Measurements from ENCODE around the gene AOPEP.
"Not testable (repeated sequence)": the region's sequence is repeated elsewhere in the genome, so short reads cannot be mapped to it uniquely, and the experiment has no call there.

The AOPEP gene

GRCh38 chr9:94818178-94818541 is 91.7 kb downstream of the AOPEP start:
- DNase-seq (ENCODE audit: low read depth), result no peak

- no peak for DNase-seq (ENCODE audit: low read depth)
Measured at GRCh38 chr9:94819161-94819687, 92.7 kb downstream of the AOPEP start.

- no peak for DNase-seq (ENCODE audit: low read depth)
Measured at GRCh38 chr9:94821098-94821887, 94.8 kb downstream of the AOPEP start.

GRCh38 chr9:94822273-94822672 is 95.8 kb downstream of the AOPEP start:
- no peak for DNase-seq (ENCODE audit: low read depth)

- no peak for DNase-seq (ENCODE audit: low read depth)
Measured at GRCh38 chr9:94823710-94824109, 97.2 kb downstream of the AOPEP start.

DNA sequence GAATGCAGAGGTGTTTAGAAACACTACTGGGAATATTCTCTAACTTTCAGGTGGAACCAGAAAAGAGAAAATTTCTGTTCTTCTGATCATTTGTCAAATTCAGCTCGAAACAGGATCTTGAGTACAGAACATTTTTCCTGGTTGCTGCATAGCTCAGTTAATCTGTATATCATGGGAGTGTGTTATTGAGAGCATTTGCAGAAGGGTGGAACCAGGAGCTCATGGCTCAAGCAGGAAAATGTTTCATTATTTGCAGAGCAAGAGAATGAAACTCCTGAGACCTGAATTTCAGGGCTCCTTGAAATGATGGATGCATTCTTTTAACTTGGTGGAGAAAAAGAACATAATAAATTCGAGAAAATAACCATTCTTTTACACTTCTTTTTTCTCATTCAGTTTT is 97.9 kb downstream of the AOPEP start:
- no peak for DNase-seq (ENCODE audit: low read depth)

DNA sequence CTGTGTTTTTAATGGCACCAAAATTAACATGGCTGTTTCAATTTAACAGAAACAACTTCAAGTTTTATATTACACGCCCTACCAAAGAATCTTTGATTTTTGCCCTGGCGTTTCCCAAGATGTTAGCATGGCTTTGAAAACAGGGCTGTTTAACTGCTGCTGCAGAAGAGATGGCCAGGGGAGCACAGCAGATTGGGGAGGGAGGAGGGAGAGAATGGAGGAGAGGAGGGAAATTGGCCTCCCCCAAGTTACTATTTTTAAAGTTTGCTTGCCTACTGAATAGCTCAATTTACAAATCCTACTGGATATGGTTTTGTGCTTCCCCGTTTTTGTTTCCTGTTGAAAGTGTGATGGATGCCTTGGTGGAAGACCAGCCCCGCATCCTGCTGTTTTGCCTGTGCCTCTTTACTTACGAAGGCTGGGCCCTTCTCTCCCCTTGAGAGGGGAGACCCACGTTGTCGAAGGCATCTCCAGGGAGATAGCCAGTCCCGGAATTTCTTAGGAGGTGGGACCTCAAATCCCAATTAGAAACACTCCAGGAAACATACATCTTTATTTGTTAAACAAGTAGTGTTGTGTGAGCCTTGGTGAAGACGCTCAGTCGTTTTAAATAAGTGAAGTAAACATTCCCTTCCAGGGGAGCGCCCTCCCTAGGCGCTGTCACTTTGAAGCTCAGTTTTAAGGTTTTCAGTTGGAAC is 98.6 kb downstream of the AOPEP start:
- no peak for DNase-seq (ENCODE audit: low read depth)

- no peak for DNase-seq (ENCODE audit: low read depth)
Measured at GRCh38 chr9:94825611-94825958, 99.1 kb downstream of the AOPEP start.

GRCh38 chr9:94826044-94826443 is 99.5 kb downstream of the AOPEP start:
- DNase-seq (ENCODE audit: low read depth), result no peak

DNA sequence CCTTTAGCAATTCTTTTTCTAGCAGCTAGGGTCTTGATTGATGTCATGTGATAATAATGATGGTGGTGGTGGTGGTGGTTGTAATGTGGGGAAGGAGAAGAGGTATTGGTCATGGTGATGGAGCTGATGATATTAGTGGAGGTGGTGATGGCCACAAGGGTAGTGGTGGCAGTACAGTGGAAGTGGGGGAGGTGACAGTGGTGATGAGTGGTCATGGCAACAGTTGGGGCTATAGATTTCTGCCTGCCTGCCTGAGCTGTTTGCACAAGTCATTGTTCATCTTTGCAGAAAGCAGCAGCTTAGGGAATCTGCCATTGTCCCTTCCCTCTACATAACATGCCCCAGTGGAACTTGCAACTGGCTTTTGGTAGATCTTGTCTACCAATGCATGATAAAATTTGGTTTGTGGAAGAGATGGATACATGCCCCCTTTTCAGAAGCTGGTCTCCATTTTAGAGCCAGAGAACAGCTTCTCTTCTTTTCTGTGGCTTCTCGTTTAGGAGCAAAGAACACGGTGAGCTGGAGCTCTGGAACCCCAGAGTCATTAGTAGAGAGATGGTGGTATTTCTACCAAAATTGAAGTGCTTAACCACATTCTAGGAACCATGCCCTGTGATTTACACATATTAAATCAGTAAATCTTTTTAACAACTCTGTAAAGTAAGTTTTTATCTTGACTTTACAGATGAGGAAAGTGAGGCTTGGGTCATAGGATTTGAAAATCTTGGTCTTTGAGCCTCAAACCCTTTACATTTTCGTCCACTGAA is 100.3 kb downstream of the AOPEP start:
- DNase-seq (ENCODE audit: low read depth), result no peak

- no peak for DNase-seq (ENCODE audit: low read depth)
Measured at GRCh38 chr9:94827584-94828304, 101.2 kb downstream of the AOPEP start.

DNA sequence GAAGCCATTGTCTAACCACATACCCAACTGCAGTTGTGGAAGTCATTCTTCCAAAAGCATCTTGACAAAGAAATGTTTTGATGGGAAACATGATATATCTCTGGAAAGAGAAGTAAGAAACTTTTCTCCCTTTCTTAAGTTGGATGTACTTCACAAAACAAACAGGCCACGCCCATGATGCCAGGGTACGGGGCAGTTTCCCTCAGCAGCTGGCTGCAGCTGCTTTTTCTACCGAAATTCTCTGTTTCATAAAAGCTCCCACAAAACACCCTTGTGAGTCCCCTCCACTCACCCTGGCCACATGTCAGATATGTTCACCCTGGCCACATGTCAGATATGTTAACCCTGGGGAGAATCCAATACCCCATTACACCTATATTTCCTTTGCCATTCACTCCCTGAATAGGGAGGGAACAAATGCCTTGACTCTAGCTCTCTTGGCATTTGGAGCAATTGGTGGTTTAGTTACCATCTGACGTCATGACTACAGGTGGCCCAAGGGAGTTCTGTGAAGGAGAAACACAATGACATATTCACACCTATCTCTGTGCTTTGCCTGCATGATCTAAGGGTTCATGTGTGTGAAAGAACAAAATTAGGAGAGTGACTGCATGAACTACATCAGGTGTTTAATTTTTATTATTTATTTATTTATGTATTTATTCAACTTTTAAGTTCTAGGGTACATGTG is 103.0 kb downstream of the AOPEP start:
- DNase-seq (ENCODE audit: low read depth), result no peak

DNA sequence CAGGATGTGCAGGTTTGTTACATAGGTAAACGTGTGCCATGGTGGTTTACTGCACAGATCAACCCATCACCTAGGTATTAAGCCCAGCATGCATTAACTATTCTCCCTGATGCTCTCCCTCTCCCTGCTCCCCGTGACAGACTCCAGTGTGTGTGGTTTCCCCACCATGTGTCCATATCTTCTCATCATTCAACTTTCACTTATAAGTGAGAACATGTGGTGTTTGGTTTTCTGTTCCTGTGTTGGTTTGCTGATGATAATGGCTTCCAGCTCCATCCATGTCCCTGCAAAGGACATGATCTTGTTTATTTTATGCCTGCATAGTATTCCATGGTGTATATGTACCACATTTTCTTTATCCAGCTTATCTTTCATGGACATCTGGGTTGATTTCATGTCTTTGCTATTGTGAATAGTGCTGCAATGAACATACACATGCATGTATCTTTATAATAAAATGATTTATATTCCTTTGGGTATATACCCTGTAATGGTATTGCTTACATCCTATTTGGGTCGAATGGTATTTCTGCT is 103.6 kb downstream of the AOPEP start:
- DNase-seq (ENCODE audit: low read depth), result not testable (repeated sequence)

GRCh38 chr9:94833802-94834201 is 107.3 kb downstream of the AOPEP start:
- DNase-seq (ENCODE audit: low read depth), result no peak

DNA sequence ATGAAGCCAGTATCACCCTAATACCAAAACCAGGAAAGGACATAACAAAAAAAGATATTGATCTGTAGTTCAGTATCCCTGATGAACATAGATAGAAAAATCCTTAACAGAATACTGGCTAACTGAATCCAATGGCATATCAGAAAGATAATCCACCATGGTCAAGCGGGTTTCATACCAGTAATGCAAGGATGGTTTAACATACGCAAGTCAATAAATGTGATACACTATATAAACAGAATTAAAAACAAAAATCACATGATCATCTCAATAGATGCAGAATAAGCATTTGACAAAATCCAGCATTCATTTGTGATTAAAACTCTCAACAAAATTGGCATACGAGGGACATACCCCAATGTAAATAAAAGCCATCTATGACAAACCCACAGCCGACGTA is 110.9 kb downstream of the AOPEP start:
- no peak for DNase-seq (ENCODE audit: low read depth)

- no peak for DNase-seq (ENCODE audit: low read depth)
Measured at GRCh38 chr9:94839398-94839797, 112.9 kb downstream of the AOPEP start.

- no peak for DNase-seq (ENCODE audit: low read depth)
Measured at GRCh38 chr9:94840738-94841137, 114.2 kb downstream of the AOPEP start.

- no peak for DNase-seq (ENCODE audit: low read depth)
Measured at GRCh38 chr9:94843134-94843533, 116.6 kb downstream of the AOPEP start.

GRCh38 chr9:94846739-94847138 is 120.2 kb downstream of the AOPEP start:
- no peak for DNase-seq (ENCODE audit: low read depth)

DNA sequence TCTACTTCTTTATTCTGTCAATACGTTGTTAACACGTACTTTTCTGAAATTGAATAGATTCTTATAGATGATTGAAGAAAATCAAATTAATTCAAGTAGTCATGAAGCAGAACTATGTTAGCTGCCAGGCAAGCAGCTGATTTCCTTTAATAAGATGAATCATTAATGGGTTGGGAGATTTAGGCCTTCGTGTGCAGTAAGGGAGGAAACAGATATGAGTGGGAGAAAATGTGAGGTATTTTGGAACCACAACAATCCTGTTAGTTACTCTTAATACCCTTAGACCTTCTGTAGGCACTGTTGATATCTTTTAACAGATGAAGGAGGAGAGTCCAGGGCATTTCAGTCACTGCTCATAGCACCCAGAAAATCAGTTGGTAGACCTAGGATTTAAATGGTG is 121.0 kb downstream of the AOPEP start:
- no peak for DNase-seq (ENCODE audit: low read depth)

- not testable (repeated sequence) for DNase-seq (ENCODE audit: low read depth)
Measured at GRCh38 chr9:94848791-94849190, 122.3 kb downstream of the AOPEP start.
